ENCODE results near the gene CYP21A2. TPM values are rescaled to one million over a fixed set of nuclear protein-coding genes. Genes with fewer than 3 reads are reported as not detected.

CYP21A2 gene
- total RNA-seq, 1 donor = 0.72 TPM

GRCh38 chr6:32089082-32089828 is 51.0 kb downstream of the CYP21A2 start:
- H3K27ac ChIP-seq (ENCODE audit: low read depth, low read length) = no peak overlapping the region
- peak; percentile 85 for DNase-seq (ENCODE audit: insufficient read length, low spot score, missing footprints)
- H3K4me1 ChIP-seq (ENCODE audit: insufficient read depth, low read length) = peaks cover 27% of the 10 kb centered on the region
- no peak overlapping the region for H2AFZ ChIP-seq (ENCODE audit: low read length)
- no peaks in the 10 kb centered on the region for H3K9me3 ChIP-seq (ENCODE audit: low read depth, low read length)
- H3K27me3 ChIP-seq (ENCODE audit: insufficient read depth, low read length) = peaks cover 69% of the 10 kb centered on the region
- no peak overlapping the region for H3K4me2 ChIP-seq (ENCODE audit: insufficient read depth, low read length)
- H3K4me3 ChIP-seq (ENCODE audit: insufficient read depth, low read length) = no peak overlapping the region
- no peaks in the 10 kb centered on the region for H3K36me3 ChIP-seq (ENCODE audit: insufficient read depth, low read length)
- no peaks in the 10 kb centered on the region for H3K79me2 ChIP-seq (ENCODE audit: insufficient read depth, low read length)
- peaks cover 16% of the 10 kb centered on the region for H4K20me1 ChIP-seq (ENCODE audit: insufficient read depth, low read length)
- no peak for TF ChIP-seq CTCF (IDR thresholded peaks at IDR 0.05; ENCODE audit: extremely low read depth, low read depth, low read length)

Small RNAs within 50 kb of the gene (small RNA-seq; reads per million reads assigned to genes)
- gene RNA5SP206 = not detected

Other genes starting within 250 kb of the CYP21A2 start
- gene VARS1, start 242.7 kb upstream of the CYP21A2 start, total RNA-seq = 40.1 and 42.0 TPM in 2 replicates
- gene LSM2, start 231.4 kb upstream of the CYP21A2 start, total RNA-seq = 18.3 and 22.4 TPM in 2 replicates
- 0.29 and 0.72 TPM in 2 replicates for gene HSPA1L, start 223.1 kb upstream of the CYP21A2 start, total RNA-seq
- 33.3 and 36.9 TPM in 2 replicates for gene HSPA1A, start 222.9 kb upstream of the CYP21A2 start, total RNA-seq
- 45.7 and 59.7 TPM in 2 replicates for gene HSPA1B, start 210.7 kb upstream of the CYP21A2 start, total RNA-seq
- 114 and 117 TPM in 2 replicates for gene NEU1, start 175.6 kb upstream of the CYP21A2 start, total RNA-seq
- not detected in 2 replicates for gene SLC44A4, start 159.4 kb upstream of the CYP21A2 start, total RNA-seq
- gene EHMT2, start 140.7 kb upstream of the CYP21A2 start, total RNA-seq = 40.1 and 40.9 TPM in 2 replicates
- gene ZBTB12, start 136.3 kb upstream of the CYP21A2 start, total RNA-seq = 2.1 and 3.6 TPM in 2 replicates
- gene C2, start 110.7 kb upstream of the CYP21A2 start, total RNA-seq = 12.7 and 18.0 TPM in 2 replicates
- gene CFB, start 92.3 kb upstream of the CYP21A2 start, total RNA-seq = 16.5 and 26.8 TPM in 2 replicates
- 86.5 and 95.8 TPM in 2 replicates for gene NELFE, start 79.4 kb upstream of the CYP21A2 start, total RNA-seq
- 42.0 and 46.0 TPM in 2 replicates for gene SKIC2, start 79.2 kb upstream of the CYP21A2 start, total RNA-seq
- gene DXO, start 66.3 kb upstream of the CYP21A2 start, total RNA-seq = 16.8 and 18.1 TPM in 2 replicates
- 7.2 and 8.3 TPM in 2 replicates for gene C4A, start 56.4 kb upstream of the CYP21A2 start, total RNA-seq
- 4.1 and 6.5 TPM in 2 replicates for gene C4B, start 23.6 kb upstream of the CYP21A2 start, total RNA-seq
- gene TNXB, start 70.9 kb downstream of the CYP21A2 start, total RNA-seq = 8.3 and 11.9 TPM in 2 replicates
- 27.5 and 30.1 TPM in 2 replicates for gene ATF6B, start 89.8 kb downstream of the CYP21A2 start, total RNA-seq
- gene FKBPL, start 91.9 kb downstream of the CYP21A2 start, total RNA-seq = 9.8 and 11.5 TPM in 2 replicates
- gene PRRT1, start 113.5 kb downstream of the CYP21A2 start, total RNA-seq = under 0.01 TPM in 1 of 2 replicates, not detected in the other
- 6.5 and 8.3 TPM in 2 replicates for gene PPT2, start 115.7 kb downstream of the CYP21A2 start, total RNA-seq
- gene EGFL8, start 126.2 kb downstream of the CYP21A2 start, total RNA-seq = 0.29 and 0.36 TPM in 2 replicates
- 17.4 and 19.2 TPM in 2 replicates for gene AGPAT1, start 137.7 kb downstream of the CYP21A2 start, total RNA-seq
- gene RNF5, start 140.0 kb downstream of the CYP21A2 start, total RNA-seq = 25.3 and 32.9 TPM in 2 replicates
- under 0.01 TPM in 2 replicates for gene AGER, start 145.8 kb downstream of the CYP21A2 start, total RNA-seq
- 17.4 and 18.6 TPM in 2 replicates for gene PBX2, start 151.8 kb downstream of the CYP21A2 start, total RNA-seq
- 0.88 and 1.1 TPM in 2 replicates for gene GPSM3, start 154.2 kb downstream of the CYP21A2 start, total RNA-seq
- gene NOTCH4, start 185.7 kb downstream of the CYP21A2 start, total RNA-seq = 0.59 and 1.1 TPM in 2 replicates

All from osteoblast (primary cell).